ENCODE data around the gene APBA2. TPM values are rescaled to one million over a fixed set of nuclear protein-coding genes. Genes with fewer than 3 reads are reported as not detected.

The APBA2 gene
- total and polyA plus RNA-seq, 10 of the 15 experiments (the other 5 are each of a cell fraction or from before 2014, with no cell fraction given): 0.06 to 0.26 (median 0.07) TPM; not detected in 7

GRCh38 chr15:29079479-29079878 is 193.7 kb downstream of the APBA2 start (continued):
- TF ChIP-seq YBX1 (IDR thresholded peaks at IDR 0.05) (no peak), NFIC (IDR thresholded peaks at IDR 0.05; ENCODE audit: low read depth, low read length) (no peak), SKIL (IDR thresholded peaks at IDR 0.05; ENCODE audit: low read depth, poor library complexity, severe bottlenecking) (no peak)

- Histone ChIP-seq H3K9me3 (replicated peaks; ENCODE audit: control insufficient read depth, insufficient read depth, low read length) (no peaks in the 10 kb centered on the region), H4K20me1 (ENCODE audit: control insufficient read depth, insufficient read depth) (no peaks in the 10 kb centered on the region), H3K4me3 (no peak overlapping the region), H3K79me2 (ENCODE audit: control insufficient read depth, insufficient read depth, low read length) (no peaks in the 10 kb centered on the region), H3K27ac (ENCODE audit: control insufficient read depth, insufficient read depth) (no peak overlapping the region), H3K27me3 (replicated peaks in 1 of 2; ENCODE audit: control insufficient read depth in 2 of 2, insufficient read depth in 2 of 2, low read length in 1 of 2) (no peaks in the 10 kb centered on the region; a peak in 1 of 4 replicates), H3K4me1 (ENCODE audit: control insufficient read depth, insufficient read depth, low read length) (no peaks in the 10 kb centered on the region), H3K36me3 (ENCODE audit: control insufficient read depth in 2 of 2, insufficient read depth in 2 of 2, low read length in 1 of 2) (no peaks in the 10 kb centered on the region), H3K9ac (ENCODE audit: control insufficient read depth, insufficient read depth, low read length) (no peak overlapping the region), H2AFZ (ENCODE audit: control insufficient read depth, low read depth, low read length) (no peak overlapping the region), H3K4me2 (ENCODE audit: control insufficient read depth, insufficient read depth) (no peak overlapping the region)
- ATAC-seq (no peak), FAIRE-seq (no peak), DNase-seq (ENCODE audit: low read depth, low spot score) (no peak)
- intact Hi-C loops (cut with micrococcal nuclease; ENCODE audit: unreplicated experiment) (no loop called here), in situ Hi-C loops (cut with MboI) (no loop called here)
- 46% methylated on average over 10 of the region's 10 CpGs for WGBS (ENCODE audit: insufficient coverage, insufficient replicate concordance, low lambda C conversion rate, missing lambda C conversion rate)
- SMC1A ChIA-PET (ENCODE audit: uncharacterized antibody, unreplicated experiment): no interaction called here
- CTCF ChIA-PET: interaction anchor here (1.3 to 3.1 kb wide), 2 partner anchors 8 to 20 kb away, joined by 6 to 11 read pairs; no protein-coding TSS in a partner anchor
- RAD21 ChIA-PET (ENCODE audit: unreplicated experiment): no interaction called here
- no peak for TF ChIP-seq CEBPZ (IDR thresholded peaks at IDR 0.05; ENCODE audit: low read depth, low read length)
- TF ChIP-seq LARP7 (IDR thresholded peaks at IDR 0.05): no peak
- TF ChIP-seq RUNX3 (IDR thresholded peaks at IDR 0.05; ENCODE audit: low read length): no peak
- TF ChIP-seq CHD4 (IDR thresholded peaks at IDR 0.05): no peak
- no peak for TF ChIP-seq ZBTB4 (CRISPR knock-in tag; IDR thresholded peaks at IDR 0.05)
- no peak for TF ChIP-seq MLLT1 (IDR thresholded peaks at IDR 0.05)
- TF ChIP-seq IRF5 (IDR thresholded peaks at IDR 0.05; ENCODE audit: borderline replicate concordance): no peak
- no TSS peak for BruUV-seq (replicated peaks)
- POLR2A ChIA-PET: no interaction called here
Measured at GRCh38 chr15:29081781-29082180, 196.0 kb downstream of the APBA2 start.
